Thymus (tissue), 11 donors: ENCODE results near the gene TNNI3K. TPM values are rescaled to one million over a fixed set of nuclear protein-coding genes. Genes with fewer than 3 reads are reported as not detected.
"Not testable (repeated sequence)": the region's sequence is repeated elsewhere in the genome, so short reads cannot be mapped to it uniquely, and the experiment has no call there.

Source experiments
- DNase-seq, 9 donors: peaks; one replicate each; pipeline ENCODE4 v3.0.0-alpha.2; 2013; ENCODE audit warnings: low spot score in 9 of 9, low read depth in 6 of 9, missing footprints in 1 of 9
- H3K27ac ChIP-seq, 2 donors: one replicate each; pipeline ENCODE4 v1.5.1; 2013; ENCODE audit warnings: control low read depth in 1 of 2, low read depth in 1 of 2, low read length in 1 of 2, mild to moderate bottlenecking in 1 of 2, moderate library complexity in 1 of 2
- H3K27me3 ChIP-seq, 2 donors: one replicate each; pipeline ENCODE4 v1.5.1; 2013; ENCODE audit warnings: low read length in 1 of 2; ENCODE audit not compliant: control insufficient read depth in 2 of 2, insufficient read depth in 1 of 2
- H3K36me3 ChIP-seq, 2 donors: one replicate each; pipeline ENCODE4 v1.5.1; 2013; ENCODE audit warnings: low read length in 1 of 2, mild to moderate bottlenecking in 1 of 2, moderate library complexity in 1 of 2; ENCODE audit not compliant: control insufficient read depth in 2 of 2, insufficient read depth in 2 of 2
- H3K4me1 ChIP-seq, 2 donors: one replicate each; pipeline ENCODE4 v1.5.1; 2013; ENCODE audit warnings: low read length in 2 of 2; ENCODE audit not compliant: control insufficient read depth in 2 of 2, insufficient read depth in 2 of 2
- H3K4me3 ChIP-seq, 2 donors: one replicate each; pipeline ENCODE4 v1.5.1; 2013; ENCODE audit warnings: low read length in 2 of 2, control low read depth in 1 of 2, mild to moderate bottlenecking in 1 of 2
- H3K9me3 ChIP-seq, 2 donors: one replicate each; pipeline ENCODE4 v1.5.1; 2013; ENCODE audit warnings: low read length in 1 of 2, mild to moderate bottlenecking in 1 of 2; ENCODE audit not compliant: control insufficient read depth in 2 of 2, insufficient read depth in 1 of 2
- WGBS: extraction: QIAGEN DNeasy Blood & Tissue Kit; methylation state at CpG from one replicate; pipeline ENCODE4 v1.1.7; 2013; 5-methylcytosine and 5-hydroxymethylcytosine counted together
- polyA plus RNA-seq: library from polyadenylated mRNA; stranded (reverse); fragments of 200-250 nt; gene quantifications from one replicate; pipeline ENCODE4 v1.2.3, GENCODE V29; 2013
- total RNA-seq: library from RNA; stranded (reverse); fragments of 120-200 nt; gene quantifications from one replicate; pipeline ENCODE4 v1.2.4, GENCODE V29; 2013
- donor health status: healthy.

The TNNI3K gene
- total and polyA plus RNA-seq, 2 donors, result 0.61 to 0.94 TPM

DNA sequence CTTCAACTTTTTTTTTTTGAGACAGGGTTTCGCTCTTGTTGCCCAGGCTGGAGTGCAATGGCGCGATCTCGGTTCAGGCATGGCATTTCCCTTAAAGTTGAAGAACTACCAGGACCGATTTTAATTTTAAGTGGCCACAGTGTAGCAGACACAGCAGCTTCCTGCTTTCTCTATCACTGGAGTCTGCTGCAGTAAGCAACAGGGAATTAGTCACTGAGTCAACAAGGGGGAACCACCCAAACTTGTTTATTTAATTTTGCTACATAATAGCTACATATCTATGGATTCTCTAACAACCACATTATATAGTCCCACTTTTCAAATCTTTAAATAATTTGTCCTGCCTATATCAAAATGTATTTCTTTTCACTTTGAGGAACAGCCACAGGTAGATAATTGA lies 12.5 kb upstream of the TNNI3K start:
- H3K4me1 ChIP-seq, result no peaks in the 10 kb centered on the region
- WGBS, result 98% methylated on average over 5 of the region's 5 CpGs
- DNase-seq, result no peak
- no peak overlapping the region for H3K4me3 ChIP-seq
- H3K9me3 ChIP-seq, result peaks cover 2 to 5% of the 10 kb centered on the region in 2 donors
- no peaks in the 10 kb centered on the region for H3K27me3 ChIP-seq
- H3K27ac ChIP-seq, result no peak overlapping the region
- no peaks in the 10 kb centered on the region for H3K36me3 ChIP-seq

GRCh38 chr1:74223453-74223852 lies 11.7 kb upstream of the TNNI3K start:
- no peaks in the 10 kb centered on the region for H3K4me1 ChIP-seq
- peaks cover 2 to 5% of the 10 kb centered on the region in 2 donors for H3K9me3 ChIP-seq
- 78% methylated on average over 3 of the region's 3 CpGs for WGBS
- no peaks in the 10 kb centered on the region for H3K27me3 ChIP-seq
- no peak for DNase-seq
- H3K27ac ChIP-seq, result no peak overlapping the region
- H3K4me3 ChIP-seq, result no peak overlapping the region
- no peaks in the 10 kb centered on the region for H3K36me3 ChIP-seq

DNA sequence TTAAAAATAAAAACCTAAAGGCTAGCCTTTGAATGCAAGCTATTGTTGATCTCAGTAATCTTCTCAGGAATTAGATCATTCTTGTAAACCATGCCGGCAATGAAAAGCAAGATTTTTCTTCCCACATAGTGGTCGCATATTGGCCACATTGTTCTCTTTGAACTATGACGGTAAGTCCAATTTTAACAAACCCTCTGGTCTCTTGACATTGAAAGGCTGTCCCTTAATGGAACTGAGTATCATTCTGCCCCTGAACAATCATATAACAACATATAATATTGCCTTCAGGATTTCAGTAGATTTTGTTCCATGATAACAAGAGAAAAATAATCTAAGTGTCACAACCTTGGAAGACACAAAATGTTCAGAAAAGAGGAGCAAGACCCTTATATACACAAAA lies 1.3 kb downstream of the TNNI3K start:
- no peaks in the 10 kb centered on the region for H3K27me3 ChIP-seq
- WGBS, result 97% methylated on average over 3 of the region's 3 CpGs
- no peaks in the 10 kb centered on the region for H3K4me1 ChIP-seq
- no peak overlapping the region for H3K4me3 ChIP-seq
- no peak overlapping the region for H3K27ac ChIP-seq
- H3K36me3 ChIP-seq, result no peaks in the 10 kb centered on the region
- no peak for DNase-seq
- H3K9me3 ChIP-seq, result no peaks in the 10 kb centered on the region

- WGBS, result 87% methylated on average over 1 of the region's 1 CpG
- no peaks in the 10 kb centered on the region for H3K27me3 ChIP-seq
- H3K9me3 ChIP-seq, result no peaks in the 10 kb centered on the region
- H3K4me1 ChIP-seq, result no peaks in the 10 kb centered on the region
- H3K4me3 ChIP-seq, result no peak overlapping the region
- H3K36me3 ChIP-seq, result no peaks in the 10 kb centered on the region
- DNase-seq, result no peak
- H3K27ac ChIP-seq, result no peak overlapping the region
Observed at GRCh38 chr1:74237035-74237434, 1.8 kb downstream of the TNNI3K start.

GRCh38 chr1:74237787-74238186 lies 2.6 kb downstream of the TNNI3K start:
- no peak for DNase-seq
- H3K36me3 ChIP-seq, result no peaks in the 10 kb centered on the region
- no peaks in the 10 kb centered on the region for H3K27me3 ChIP-seq
- 97% methylated on average over 4 of the region's 4 CpGs for WGBS
- no peaks in the 10 kb centered on the region for H3K4me1 ChIP-seq
- H3K9me3 ChIP-seq, result no peaks in the 10 kb centered on the region
- no peak overlapping the region for H3K4me3 ChIP-seq
- no peak overlapping the region for H3K27ac ChIP-seq

- H3K36me3 ChIP-seq, result no peaks in the 10 kb centered on the region
- H3K4me1 ChIP-seq, result no peaks in the 10 kb centered on the region
- H3K9me3 ChIP-seq, result peaks cover 3 to 6% of the 10 kb centered on the region in 2 donors
- DNase-seq, result no peak
- H3K27ac ChIP-seq, result no peak overlapping the region
- no peaks in the 10 kb centered on the region for H3K27me3 ChIP-seq
- H3K4me3 ChIP-seq, result no peak overlapping the region
- 22% methylated on average over 2 of the region's 2 CpGs for WGBS
Observed at GRCh38 chr1:74245168-74245772, 10.1 kb downstream of the TNNI3K start.

DNA sequence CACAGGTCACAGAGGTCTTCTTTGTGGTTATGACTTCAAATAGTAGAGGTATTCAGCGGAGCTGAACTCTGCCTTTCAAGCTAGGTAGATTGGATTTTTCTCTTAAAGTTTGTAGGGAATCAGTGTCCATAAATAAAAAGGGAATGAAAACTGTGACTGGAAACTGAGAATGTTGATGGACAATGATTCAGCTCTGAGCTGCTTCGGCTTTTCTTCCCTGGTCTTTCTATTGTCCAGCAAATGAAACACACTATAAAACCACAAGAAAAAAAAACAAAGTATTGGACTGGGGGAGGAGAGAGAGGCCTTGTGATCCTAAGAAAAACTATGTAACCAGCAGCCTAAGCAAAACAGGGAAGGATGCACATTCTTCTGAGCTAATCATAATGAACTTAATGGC lies 11.1 kb downstream of the TNNI3K start:
- Histone ChIP-seq H3K27me3 (no peaks in the 10 kb centered on the region), H3K4me3 (no peak overlapping the region), H3K9me3 (peaks cover 3 to 6% of the 10 kb centered on the region in 2 donors), H3K4me1 (no peaks in the 10 kb centered on the region), H3K36me3 (no peaks in the 10 kb centered on the region), H3K27ac (no peak overlapping the region)
- DNase-seq, result no peak
- 90% methylated on average over 2 of the region's 2 CpGs for WGBS

DNA sequence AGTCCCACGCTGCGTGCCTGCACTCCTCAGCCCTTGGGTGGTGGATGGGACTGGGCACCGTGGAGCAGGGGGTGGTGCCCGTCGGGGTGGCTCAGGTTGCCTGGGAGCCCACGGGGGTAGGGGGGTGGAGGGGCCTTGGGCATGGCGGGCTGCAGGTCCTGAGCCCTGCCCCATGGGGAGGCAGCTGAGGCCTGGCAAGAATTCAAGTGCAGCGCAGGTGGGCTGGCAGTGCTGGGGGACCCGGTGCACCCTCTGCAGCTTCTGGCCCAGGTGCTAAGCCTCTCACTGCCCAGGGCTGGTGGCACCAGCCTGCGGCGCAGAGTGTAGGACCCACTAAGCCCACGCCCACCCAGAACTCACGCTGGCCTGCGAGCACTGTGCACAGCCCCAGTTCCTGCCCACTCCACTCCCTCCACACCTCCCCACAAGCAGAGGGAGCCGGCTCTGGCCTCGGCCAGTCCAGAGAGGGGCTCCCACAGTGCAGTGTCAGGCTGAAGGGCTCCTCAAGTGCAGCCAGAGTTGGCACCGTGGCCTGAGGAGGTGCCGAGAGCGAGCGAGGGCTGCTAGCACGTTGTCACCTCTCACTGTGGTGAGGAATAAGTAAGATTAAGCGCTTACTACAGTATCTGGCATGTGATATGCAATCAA lies 12.8 kb downstream of the TNNI3K start:
- Histone ChIP-seq H3K27me3 (no peaks in the 10 kb centered on the region), H3K27ac (no peak overlapping the region), H3K36me3 (no peaks in the 10 kb centered on the region), H3K4me3 (no peak overlapping the region), H3K4me1 (no peaks in the 10 kb centered on the region), H3K9me3 (peaks cover 3 to 6% of the 10 kb centered on the region in 2 donors)
- 93% methylated on average over 22 of the region's 22 CpGs for WGBS
- no peak for DNase-seq

DNA sequence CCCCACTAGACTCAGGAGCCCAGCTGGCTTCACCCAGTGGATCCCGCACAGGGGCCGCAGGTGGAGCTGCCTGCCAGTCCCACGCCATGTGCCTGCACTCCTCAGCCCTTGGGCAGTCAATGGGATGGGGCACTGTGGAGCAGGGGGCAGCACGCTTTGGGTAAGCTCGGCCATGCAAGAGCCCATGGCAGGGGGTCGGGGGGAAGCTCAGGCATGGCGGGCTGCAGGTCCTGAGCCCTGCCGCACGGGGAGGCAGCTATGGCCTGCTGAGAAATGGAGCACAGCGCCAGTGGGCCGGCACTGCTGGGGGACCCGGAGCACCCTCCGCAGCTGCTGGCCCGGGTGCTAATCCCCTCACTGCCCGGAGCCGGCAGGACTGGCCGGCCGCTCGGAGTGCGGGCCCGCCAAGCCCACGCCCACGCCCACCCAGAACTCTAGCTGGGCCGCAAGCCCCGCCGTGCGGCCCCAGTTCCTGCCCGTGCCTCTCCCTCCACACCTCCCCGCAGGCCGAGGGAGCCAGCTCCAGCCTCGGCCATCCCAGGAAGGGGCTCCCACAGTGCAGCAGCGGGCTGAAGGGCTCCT lies 18.1 kb downstream of the TNNI3K start:
- not testable (repeated sequence) for H3K4me3 ChIP-seq, H3K27me3 ChIP-seq, H3K9me3 ChIP-seq, H3K4me1 ChIP-seq, H3K27ac ChIP-seq, DNase-seq, H3K36me3 ChIP-seq
- WGBS, result 91% methylated on average over 32 of the region's 32 CpGs
